Measurements from ENCODE around the gene FAM241A. TPM values are rescaled to one million over a fixed set of nuclear protein-coding genes. Genes with fewer than 3 reads are reported as not detected.
"Not testable (repeated sequence)": the region's sequence is repeated elsewhere in the genome, so short reads cannot be mapped to it uniquely, and the experiment has no call there.

FAM241A gene
- total RNA-seq, 1 donor from 2014 or later: 1.2 TPM

GRCh38 chr4:112172180-112172579 lies 26.9 kb downstream of the FAM241A start:
- no peaks in the 10 kb centered on the region for H3K4me1 Mint-ChIP-seq (ENCODE audit: low read depth, unreplicated experiment)

GRCh38 chr4:112173593-112174558 lies 28.6 kb downstream of the FAM241A start:
- DNase-seq: no peak
- no peak overlapping the region for H3K4me3 Mint-ChIP-seq (ENCODE audit: unreplicated experiment)
- H3K27ac Mint-ChIP-seq (ENCODE audit: unreplicated experiment): no peak overlapping the region
- no peaks in the 10 kb centered on the region for H3K4me1 Mint-ChIP-seq (ENCODE audit: low read depth, unreplicated experiment)
- H3K9me3 Mint-ChIP-seq (ENCODE audit: unreplicated experiment): no peaks in the 10 kb centered on the region
- TF ChIP-seq CTCF (IDR thresholded peaks at IDR 0.05; ENCODE audit: partially characterized antibody, unreplicated experiment): no peak
- H3K27me3 Mint-ChIP-seq (ENCODE audit: unreplicated experiment): no peaks in the 10 kb centered on the region
- H3K36me3 Mint-ChIP-seq (ENCODE audit: unreplicated experiment): no peaks in the 10 kb centered on the region

More at GRCh38 chr4:112172180-112172579, 26.9 kb downstream of the FAM241A start:
- no peaks in the 10 kb centered on the region for H3K27me3 Mint-ChIP-seq (ENCODE audit: unreplicated experiment)
- H3K36me3 Mint-ChIP-seq (ENCODE audit: unreplicated experiment): no peaks in the 10 kb centered on the region
- H3K4me3 Mint-ChIP-seq (ENCODE audit: unreplicated experiment): no peak overlapping the region
- no peaks in the 10 kb centered on the region for H3K9me3 Mint-ChIP-seq (ENCODE audit: unreplicated experiment)
- DNase-seq: no peak
- no peak overlapping the region for H3K27ac Mint-ChIP-seq (ENCODE audit: unreplicated experiment)
- no peak for TF ChIP-seq CTCF (IDR thresholded peaks at IDR 0.05; ENCODE audit: partially characterized antibody, unreplicated experiment)

GRCh38 chr4:112175840-112176239 lies 30.6 kb downstream of the FAM241A start:
- no peaks in the 10 kb centered on the region for H3K9me3 Mint-ChIP-seq (ENCODE audit: unreplicated experiment)
- no peak overlapping the region for H3K4me3 Mint-ChIP-seq (ENCODE audit: unreplicated experiment)

GRCh38 chr4:112176596-112176995 lies 31.3 kb downstream of the FAM241A start:
- H3K27ac Mint-ChIP-seq (ENCODE audit: unreplicated experiment): no peak overlapping the region
- no peak for DNase-seq
- TF ChIP-seq CTCF (IDR thresholded peaks at IDR 0.05; ENCODE audit: partially characterized antibody, unreplicated experiment): no peak
- H3K27me3 Mint-ChIP-seq (ENCODE audit: unreplicated experiment): no peaks in the 10 kb centered on the region
- H3K4me3 Mint-ChIP-seq (ENCODE audit: unreplicated experiment): no peak overlapping the region
- no peaks in the 10 kb centered on the region for H3K4me1 Mint-ChIP-seq (ENCODE audit: low read depth, unreplicated experiment)
- no peaks in the 10 kb centered on the region for H3K36me3 Mint-ChIP-seq (ENCODE audit: unreplicated experiment)
- no peaks in the 10 kb centered on the region for H3K9me3 Mint-ChIP-seq (ENCODE audit: unreplicated experiment)

More at GRCh38 chr4:112175840-112176239, 30.6 kb downstream of the FAM241A start:
- no peak overlapping the region for H3K27ac Mint-ChIP-seq (ENCODE audit: unreplicated experiment)
- no peaks in the 10 kb centered on the region for H3K36me3 Mint-ChIP-seq (ENCODE audit: unreplicated experiment)
- H3K27me3 Mint-ChIP-seq (ENCODE audit: unreplicated experiment): no peaks in the 10 kb centered on the region
- TF ChIP-seq CTCF (IDR thresholded peaks at IDR 0.05; ENCODE audit: partially characterized antibody, unreplicated experiment): no peak
- no peaks in the 10 kb centered on the region for H3K4me1 Mint-ChIP-seq (ENCODE audit: low read depth, unreplicated experiment)
- DNase-seq: no peak

GRCh38 chr4:112178741-112179140 lies 33.5 kb downstream of the FAM241A start:
- DNase-seq: not testable (repeated sequence)

More at GRCh38 chr4:112178741-112179140, 33.5 kb downstream of the FAM241A start:
- not testable (repeated sequence) for H3K9me3 Mint-ChIP-seq (ENCODE audit: unreplicated experiment); H3K36me3 Mint-ChIP-seq (ENCODE audit: unreplicated experiment); H3K27ac Mint-ChIP-seq (ENCODE audit: unreplicated experiment); H3K27me3 Mint-ChIP-seq (ENCODE audit: unreplicated experiment); H3K4me3 Mint-ChIP-seq (ENCODE audit: unreplicated experiment); H3K4me1 Mint-ChIP-seq (ENCODE audit: low read depth, unreplicated experiment)

Data from glutamatergic neuron (in vitro differentiated cells).